Activated CD8-positive, alpha-beta T cell treated with anti-CD3 and anti-CD28 coated beads for 36 hours (primary cell): ENCODE data around the gene RGS19. TPM values are rescaled to one million over a fixed set of nuclear protein-coding genes. Genes with fewer than 3 reads are reported as not detected.

Experiments
- ATAC-seq: fragments of 200-7000 bp; cut with Tn5 transposase; one replicate; pipeline ENCODE4 v1.10.0; 2021; ENCODE audit warnings: mild to moderate bottlenecking, moderate library complexity
- CTCF ChIA-PET: fragments of 350-600 bp; sonication (Branson Sonifier 250); formaldehyde crosslinking; loops from one replicate; lab custom pipeline; 2021; ENCODE audit warnings: antibody characterized with exemption; lab: Charles Lee
- POLR2A ChIA-PET: fragments of 350-600 bp; sonication (Branson Sonifier 250); formaldehyde crosslinking; loops from one replicate; lab custom pipeline; 2021; ENCODE audit warnings: antibody characterized with exemption; lab: Charles Lee
- DNase-seq: peaks from one replicate; pipeline ENCODE4 v3.0.0-alpha.2; 2020
- H3K27ac Mint-ChIP-seq: one replicate; pipeline ENCODE4 v1.8.0; 2021; ENCODE audit warnings: mild to moderate bottlenecking, mixed read lengths
- H3K27me3 Mint-ChIP-seq: one replicate; pipeline ENCODE4 v1.8.0; 2021; ENCODE audit warnings: mixed read lengths
- H3K36me3 Mint-ChIP-seq: one replicate; pipeline ENCODE4 v1.8.0; 2021; ENCODE audit warnings: low read depth, mixed read lengths
- H3K4me1 Mint-ChIP-seq: one replicate; pipeline ENCODE4 v1.8.0; 2021; ENCODE audit warnings: low read depth, mixed read lengths
- H3K4me3 Mint-ChIP-seq: one replicate; pipeline ENCODE4 v1.8.0; 2021; ENCODE audit warnings: mild to moderate bottlenecking, moderate library complexity, mixed read lengths
- H3K9me3 Mint-ChIP-seq: one replicate; pipeline ENCODE4 v1.8.0; 2021; ENCODE audit warnings: mixed read lengths
- CTCF ChIP-seq: fragments of 200-600 bp; IDR thresholded peaks from one replicate; pipeline ENCODE4 v1.8.0; 2022; ENCODE audit warnings: antibody characterized with exemption, mild to moderate bottlenecking
- intact Hi-C: fragments of 100-400 bp; cut with micrococcal nuclease; formaldehyde crosslinking; loops from one replicate; pipeline ENCODE4 v1.10.0; 2022
- total RNA-seq, 2 experiments: library from RNA; stranded (reverse); gene quantifications; one replicate each; pipeline ENCODE4 v1.2.3, GENCODE V29; 2021

RGS19 gene
- total RNA-seq, 2 experiments from 2014 or later = 42.5 to 44.1 TPM

- intact Hi-C loops = no loop called here
- POLR2A ChIA-PET = no interaction called here
- Mint-ChIP-seq H3K27ac (no peak overlapping the region), H3K4me1 (peaks cover 4% of the 10 kb centered on the region), H3K9me3 (no peaks in the 10 kb centered on the region), H3K4me3 (no peak overlapping the region), H3K36me3 (no peaks in the 10 kb centered on the region), H3K27me3 (peaks cover 6% of the 10 kb centered on the region)
- CTCF ChIA-PET = interaction anchor here (0.6 to 1.5 kb wide), 2 partner anchors 12 to 24 kb away, joined by 3 to 6 read pairs; partner anchors contain the start of gene LKAAEAR1
- TF ChIP-seq CTCF = no peak
- ATAC-seq = no peak
- no peak for DNase-seq
Measured at GRCh38 chr20:64107736-64108457, 28.6 kb upstream of the RGS19 start.

DNA sequence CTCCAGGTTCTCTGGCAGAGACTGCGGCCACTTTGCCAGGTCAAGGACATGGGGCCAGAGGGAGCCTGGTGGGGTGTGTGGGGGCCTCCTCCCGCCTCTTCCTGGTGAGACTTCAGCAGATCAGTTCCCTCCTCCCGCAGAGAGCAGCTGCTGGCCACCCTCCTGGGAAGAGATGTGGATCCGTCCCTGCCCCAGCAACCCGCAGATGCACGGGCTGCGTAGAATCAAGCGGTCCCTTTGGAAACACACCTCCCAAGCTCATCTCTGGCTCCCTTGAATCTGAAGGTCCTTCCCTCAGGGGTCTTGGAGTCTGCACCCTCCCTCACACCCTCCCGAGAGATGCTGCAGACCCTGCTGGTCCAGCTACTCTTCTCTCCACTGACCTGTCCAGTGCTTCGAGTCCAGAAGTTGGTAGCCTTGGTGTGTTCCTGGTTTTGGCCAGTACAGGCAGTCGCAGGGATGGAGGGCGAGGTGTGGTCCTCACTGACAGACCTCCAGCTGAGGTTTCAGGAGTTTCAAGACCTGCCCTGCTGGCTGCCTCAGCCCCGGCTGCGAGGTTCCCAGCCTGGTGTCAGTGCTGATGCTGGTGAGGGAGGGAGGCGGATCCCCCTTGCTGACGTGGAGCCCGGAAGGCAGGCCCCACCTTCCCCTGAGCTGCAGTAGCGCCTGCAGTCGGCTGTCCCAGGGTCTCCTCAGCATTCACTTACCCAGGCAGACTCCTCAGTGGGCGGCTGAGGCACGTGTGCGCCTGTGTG, 27.8 kb upstream of the RGS19 start, which contains the start of gene NPBWR2:
NPBWR2 (minus strand) TSS at position 585 of the 755 bp plus-strand sequence. CDS start 734 bp downstream, outside the sequence.
- no peaks in the 10 kb centered on the region for H3K36me3 Mint-ChIP-seq
- peaks cover 10% of the 10 kb centered on the region for H3K27me3 Mint-ChIP-seq
- no peak within 1 kb of the TSS for H3K27ac Mint-ChIP-seq
- intact Hi-C loops = no loop called here
- H3K4me1 Mint-ChIP-seq = peaks cover 4% of the 10 kb centered on the region
- CTCF ChIA-PET = interaction anchor here (0.6 to 1.5 kb wide), 2 partner anchors 13 to 23 kb away, joined by 3 to 6 read pairs; partner anchors contain the start of gene LKAAEAR1
- H3K4me3 Mint-ChIP-seq = no peak within 1 kb of the TSS
- ATAC-seq (peak; percentile 85), DNase-seq (peak; percentile 63)
- no peak for TF ChIP-seq CTCF
- no peaks in the 10 kb centered on the region for H3K9me3 Mint-ChIP-seq
- POLR2A ChIA-PET = no interaction called here

- Mint-ChIP-seq H3K27ac (no peak overlapping the region), H3K9me3 (no peaks in the 10 kb centered on the region), H3K36me3 (no peaks in the 10 kb centered on the region), H3K4me1 (peaks cover 5% of the 10 kb centered on the region), H3K4me3 (no peak overlapping the region), H3K27me3 (peaks cover 11% of the 10 kb centered on the region)
- DNase-seq = no peak
- ATAC-seq = no peak
- no peak for TF ChIP-seq CTCF
- CTCF ChIA-PET = no interaction called here
- POLR2A ChIA-PET = no interaction called here
- intact Hi-C loops = no loop called here
Measured at GRCh38 chr20:64106435-64106961, 27.2 kb upstream of the RGS19 start.

DNA sequence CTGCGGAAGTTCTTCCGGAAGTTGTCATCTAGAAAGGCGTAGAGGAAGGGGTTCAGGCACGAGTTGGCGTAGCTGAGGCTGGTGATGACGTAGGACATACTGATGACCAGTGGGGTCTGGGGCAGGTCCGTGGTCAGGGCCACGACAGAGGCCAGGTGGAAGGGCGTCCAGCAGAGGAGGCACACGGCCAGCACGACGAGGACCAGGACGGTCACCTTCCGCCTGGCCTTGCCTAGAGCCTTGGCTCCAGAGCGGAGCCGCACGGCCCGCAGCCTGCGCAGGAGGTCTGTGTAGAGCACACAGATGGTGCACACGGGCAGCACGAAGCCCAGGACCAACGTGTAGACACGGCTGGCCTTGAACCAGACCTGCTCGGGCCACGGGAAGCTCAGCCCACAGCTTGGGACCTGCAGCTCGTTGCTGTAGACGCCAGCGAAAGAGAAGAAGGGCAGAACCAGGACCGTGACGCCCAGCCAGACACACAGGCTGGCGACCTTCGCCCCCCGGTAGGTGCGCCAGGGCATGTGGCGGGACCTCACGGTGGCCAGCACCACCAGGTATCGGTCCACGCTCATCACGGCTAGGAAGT, 26.6 kb upstream of the RGS19 start:
- Mint-ChIP-seq H3K27me3 (peaks cover 14% of the 10 kb centered on the region), H3K27ac (no peak overlapping the region), H3K4me1 (peaks cover 11% of the 10 kb centered on the region), H3K9me3 (no peaks in the 10 kb centered on the region), H3K36me3 (no peaks in the 10 kb centered on the region), H3K4me3 (no peak overlapping the region)
- ATAC-seq = no peak
- no peak for DNase-seq
- ChIA-PET CTCF (no interaction called here), POLR2A (no interaction called here)
- TF ChIP-seq CTCF = no peak
- intact Hi-C loops = no loop called here
